ENCODE results near the gene CDK9.
A peak's percentile ranks its signal among the peaks of the same experiment; 100 is the strongest.

Gene CDK9

DNA sequence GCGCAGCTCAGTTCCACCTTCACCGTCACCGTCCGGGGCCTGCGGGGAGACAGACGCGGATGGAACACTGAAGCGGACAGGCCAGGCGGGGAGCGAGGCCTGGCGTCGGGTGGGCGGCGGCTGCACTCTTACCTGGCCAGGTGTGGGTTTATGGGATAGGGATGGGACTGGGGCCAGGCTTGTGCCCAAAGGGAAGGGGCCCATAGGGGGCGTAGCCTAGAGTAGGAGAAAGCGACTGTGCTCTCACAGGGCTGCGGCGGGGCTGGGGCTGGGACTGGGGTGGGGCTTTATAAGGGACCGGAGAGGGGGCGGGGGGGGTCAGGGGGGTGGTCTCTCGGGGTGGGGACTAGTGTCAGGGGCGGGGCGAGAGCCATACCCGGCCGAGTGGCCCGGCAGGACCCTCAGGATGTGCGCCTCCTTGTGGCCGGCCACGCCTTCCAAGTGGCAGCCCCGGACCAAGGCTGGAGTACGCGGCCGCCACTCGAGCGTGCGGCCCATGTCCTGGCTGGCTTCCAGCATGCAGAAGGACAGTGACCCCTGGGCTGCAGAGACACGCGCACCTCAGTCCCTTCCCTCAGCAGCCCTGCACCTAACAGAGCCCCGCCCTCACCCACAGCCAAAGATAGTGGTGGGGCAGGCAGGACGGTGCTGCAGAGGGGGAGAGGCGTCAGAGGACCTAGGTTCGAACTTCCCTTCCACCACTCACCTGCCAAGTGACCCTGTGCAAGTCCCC, 39.7 kb downstream of the CDK9 start:
- CTCF ChIA-PET: interaction anchor here (0.6 to 1.1 kb wide), 2 partner anchors 23 to 62 kb away, joined by 3 read pairs; no protein-coding TSS in a partner anchor
- peak; percentile 83 for DNase-seq (ENCODE audit: extremely low spot score)
- no peak for TF ChIP-seq ELF4 (IDR thresholded peaks at IDR 0.05)
- POLR2A ChIA-PET: interaction anchor here (0.5 to 1.0 kb wide), 3 partner anchors 38 to 266 kb away, joined by 3 read pairs; no protein-coding TSS in a partner anchor

DNA sequence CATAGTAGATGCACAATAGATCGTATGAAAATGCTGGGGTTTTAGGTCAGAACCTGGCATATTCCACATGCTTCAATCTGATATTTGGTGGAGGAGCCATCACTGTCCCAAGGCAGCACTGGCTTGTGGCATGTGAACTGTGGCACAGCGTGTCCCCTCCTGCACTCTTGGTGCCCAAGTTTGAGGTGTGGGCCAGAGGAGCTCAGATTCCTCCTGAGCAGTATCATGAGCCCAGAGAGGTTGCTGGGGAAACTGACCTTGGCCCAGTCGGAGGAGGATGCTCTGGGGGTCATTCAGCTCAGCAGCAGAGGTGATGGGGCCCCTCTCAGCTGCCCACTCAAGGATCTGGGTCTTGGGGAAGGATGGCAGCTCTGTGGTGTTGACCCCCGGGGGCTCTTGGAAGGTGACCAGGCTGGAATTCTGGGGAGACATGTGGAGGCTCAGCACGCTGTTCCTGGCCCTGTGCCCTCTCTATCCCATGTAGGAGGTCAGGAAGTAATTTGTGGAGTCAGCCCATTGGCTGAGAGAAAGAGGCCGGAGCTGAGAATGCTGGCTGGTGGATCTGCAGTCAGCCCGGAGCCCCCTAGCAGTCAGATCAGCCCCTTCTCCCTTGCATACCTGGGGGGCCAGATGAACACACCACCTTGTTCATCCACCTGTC, 40.5 kb downstream of the CDK9 start:
- CTCF ChIA-PET: no interaction called here
- POLR2A ChIA-PET: interaction anchor here (0.7 kb wide), 1 partner anchor 37 kb away, joined by 3 read pairs; no protein-coding TSS in a partner anchor
- no peak for DNase-seq (ENCODE audit: extremely low spot score)
- TF ChIP-seq FOXM1 (IDR thresholded peaks at IDR 0.05; ENCODE audit: borderline replicate concordance) (no peak), ZNF384 (IDR thresholded peaks at IDR 0.05) (no peak), ELF4 (IDR thresholded peaks at IDR 0.05) (no peak)
- TF ChIP-seq, protein P1, sequence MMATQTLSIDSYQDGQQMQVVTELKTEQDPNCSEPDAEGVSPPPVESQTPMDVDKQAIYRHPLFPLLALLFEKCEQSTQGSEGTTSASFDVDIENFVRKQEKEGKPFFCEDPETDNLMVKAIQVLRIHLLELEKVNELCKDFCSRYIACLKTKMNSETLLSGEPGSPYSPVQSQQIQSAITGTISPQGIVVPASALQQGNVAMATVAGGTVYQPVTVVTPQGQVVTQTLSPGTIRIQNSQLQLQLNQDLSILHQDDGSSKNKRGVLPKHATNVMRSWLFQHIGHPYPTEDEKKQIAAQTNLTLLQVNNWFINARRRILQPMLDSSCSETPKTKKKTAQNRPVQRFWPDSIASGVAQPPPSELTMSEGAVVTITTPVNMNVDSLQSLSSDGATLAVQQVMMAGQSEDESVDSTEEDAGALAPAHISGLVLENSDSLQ (IDR thresholded peaks at IDR 0.05): no peak

DNA sequence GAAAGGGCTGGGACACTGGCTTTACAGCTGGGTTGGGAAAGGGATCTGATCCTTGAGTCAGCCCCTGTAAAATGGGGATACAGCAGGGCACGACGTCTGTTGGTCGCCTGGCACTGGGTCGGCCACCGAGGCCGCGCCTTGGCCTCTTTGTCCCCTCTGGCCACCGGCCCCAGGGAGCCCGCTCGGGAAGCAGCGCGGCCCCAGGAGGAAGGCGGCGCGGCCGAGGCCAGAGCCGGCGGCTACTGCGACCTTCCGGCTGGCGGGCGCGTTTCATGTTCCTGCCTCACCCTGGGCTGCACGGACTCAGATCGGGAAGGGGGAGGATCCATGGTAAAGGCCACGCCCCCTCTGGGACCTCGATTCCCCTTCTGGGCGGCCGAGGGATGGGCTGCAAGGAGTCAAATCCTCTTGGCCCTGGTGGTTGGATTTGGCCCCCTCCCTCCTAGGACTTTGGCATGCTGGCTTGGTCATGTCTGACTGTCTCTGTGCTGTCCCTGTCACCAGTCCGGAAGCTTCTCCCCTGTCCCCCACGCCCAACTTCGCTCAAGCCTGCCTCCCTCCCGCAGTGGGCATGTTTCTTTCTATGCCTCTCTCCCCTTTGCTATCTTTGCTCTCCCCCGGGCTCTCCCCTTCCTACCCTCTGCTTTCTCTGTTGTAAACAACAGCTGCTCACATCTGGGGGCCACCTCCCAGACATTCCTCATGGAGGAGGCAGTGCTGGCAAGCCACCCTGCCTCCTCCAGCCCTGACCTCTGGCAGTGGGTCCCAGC, 42.6 kb downstream of the CDK9 start:
- POLR2A ChIA-PET: interaction anchor here (1.0 kb wide), 1 partner anchor 377 kb away, joined by 3 read pairs; the partner anchor contains the start of genes LRSAM1 and RPL12

DNA sequence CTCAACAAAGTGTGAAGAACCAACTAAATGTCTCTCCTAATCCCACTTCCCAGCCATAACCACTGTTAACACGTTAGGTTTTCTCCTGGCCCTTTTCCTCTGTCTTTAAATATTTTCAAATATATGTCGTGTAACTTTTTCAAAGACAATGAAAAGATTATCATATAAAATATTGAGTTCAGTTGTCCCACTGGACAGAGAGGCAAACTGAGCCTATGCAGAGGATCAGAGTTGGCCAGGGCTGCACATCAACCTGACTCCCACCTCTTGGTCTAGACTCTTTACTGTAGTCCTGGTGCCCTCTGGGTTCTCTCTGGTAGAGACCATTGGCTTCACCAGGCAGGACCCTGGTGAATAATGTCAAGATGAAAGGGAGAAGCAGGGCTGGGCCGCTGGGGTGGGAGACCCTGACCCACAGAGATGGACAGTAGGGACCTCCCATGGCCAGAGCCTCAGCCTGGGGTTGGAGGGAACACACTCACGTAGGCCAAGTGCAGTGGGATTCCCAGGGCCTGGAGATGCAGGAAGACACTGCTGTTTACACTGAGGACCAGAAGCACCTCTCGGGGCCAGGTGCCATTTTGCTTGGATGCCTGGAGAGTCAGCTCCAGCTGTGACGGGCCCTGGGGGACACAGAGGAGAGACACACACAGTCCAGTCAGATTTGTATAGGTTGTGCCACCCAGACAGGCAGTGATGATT, 43.5 kb downstream of the CDK9 start:
- POLR2A ChIA-PET: no interaction called here
- no peak for DNase-seq (ENCODE audit: extremely low spot score)
- CTCF ChIA-PET: no interaction called here
- TF ChIP-seq FOXK2 (IDR thresholded peaks at IDR 0.05) (no peak), L3MBTL2 (conservative IDR thresholded peaks at IDR 0.05) (no peak), ELF4 (IDR thresholded peaks at IDR 0.05) (no peak), ARNT (IDR thresholded peaks at IDR 0.05) (no peak), HDGF (IDR thresholded peaks at IDR 0.05; ENCODE audit: borderline replicate concordance) (no peak), ZNF384 (IDR thresholded peaks at IDR 0.05) (no peak), FOXM1 (IDR thresholded peaks at IDR 0.05; ENCODE audit: borderline replicate concordance) (no peak), LEF1 (IDR thresholded peaks at IDR 0.05; ENCODE audit: borderline replicate concordance) (no peak), NFRKB (IDR thresholded peaks at IDR 0.05) (no peak), FOXA1 (IDR thresholded peaks at IDR 0.05) (no peak), SP1 (IDR thresholded peaks at IDR 0.05) (no peak), BHLHE40 (IDR thresholded peaks at IDR 0.05; ENCODE audit: borderline replicate concordance) (no peak), TARDBP (IDR thresholded peaks at IDR 0.05) (no peak), SUZ12 (IDR thresholded peaks at IDR 0.05) (no peak), CTBP1 (IDR thresholded peaks at IDR 0.05; ENCODE audit: borderline replicate concordance) (no peak)
- TF ChIP-seq, protein P1 (IDR thresholded peaks at IDR 0.05): no peak

More for the DNA sequence above, 42.6 kb downstream of the CDK9 start:
- TF ChIP-seq NFRKB (IDR thresholded peaks at IDR 0.05) (no peak), ELF4 (IDR thresholded peaks at IDR 0.05) (no peak), ARNT (IDR thresholded peaks at IDR 0.05) (no peak), FOXA1 (IDR thresholded peaks at IDR 0.05) (no peak), LEF1 (IDR thresholded peaks at IDR 0.05; ENCODE audit: borderline replicate concordance) (no peak), FOXK2 (IDR thresholded peaks at IDR 0.05) (no peak)
- CTCF ChIA-PET: no interaction called here
- DNase-seq (ENCODE audit: extremely low spot score): peak; percentile 59

- POLR2A ChIA-PET: no interaction called here
- CTCF ChIA-PET: no interaction called here
- TF ChIP-seq ELF4 (IDR thresholded peaks at IDR 0.05) (no peak), ARNT (IDR thresholded peaks at IDR 0.05) (no peak), TARDBP (IDR thresholded peaks at IDR 0.05) (no peak), ZNF384 (IDR thresholded peaks at IDR 0.05) (no peak), SUZ12 (IDR thresholded peaks at IDR 0.05) (no peak), FOXM1 (IDR thresholded peaks at IDR 0.05; ENCODE audit: borderline replicate concordance) (no peak), LEF1 (IDR thresholded peaks at IDR 0.05; ENCODE audit: borderline replicate concordance) (no peak), CTBP1 (IDR thresholded peaks at IDR 0.05; ENCODE audit: borderline replicate concordance) (no peak), BHLHE40 (IDR thresholded peaks at IDR 0.05; ENCODE audit: borderline replicate concordance) (no peak)
- TF ChIP-seq, protein P1 (IDR thresholded peaks at IDR 0.05): no peak
- no peak for DNase-seq (ENCODE audit: extremely low spot score)
Observed at GRCh38 chr9:127832248-127832647, 46.4 kb downstream of the CDK9 start.

DNA sequence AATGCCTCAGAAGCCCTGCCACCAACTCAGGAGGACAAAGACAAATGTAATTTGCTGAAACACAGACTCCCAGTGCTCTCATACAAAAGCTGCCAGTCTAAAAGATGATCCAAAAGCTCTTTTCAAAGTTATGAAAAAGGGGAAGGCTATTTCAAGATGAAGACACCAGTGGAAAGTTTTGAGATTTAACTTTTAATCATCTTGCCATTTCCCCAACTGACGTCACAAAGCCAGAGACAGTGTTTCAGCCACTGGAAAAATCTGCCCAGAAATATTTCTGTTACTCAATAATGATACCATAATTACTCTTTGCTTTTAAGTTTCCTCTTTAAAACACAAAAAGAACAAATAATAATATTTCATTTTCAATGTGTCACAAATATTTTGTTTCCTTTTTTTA, 47.7 kb downstream of the CDK9 start:
- TF ChIP-seq LEF1 (IDR thresholded peaks at IDR 0.05; ENCODE audit: borderline replicate concordance): no peak
- ChIA-PET POLR2A (no interaction called here), CTCF (no interaction called here)
- DNase-seq (ENCODE audit: extremely low spot score): no peak
